Measurements from ENCODE around the gene CCNT2.
A peak's percentile ranks its signal among the peaks of the same experiment; 100 is the strongest.

The CCNT2 gene

GRCh38 chr2:134926231-134926931 lies 7.8 kb downstream of the CCNT2 start:
- H3K4me3 ChIP-seq (ENCODE audit: low read depth, low read length): no peak overlapping the region
- DNase-seq (ENCODE audit: low read depth): no peak
- TF ChIP-seq POLR2A (IDR thresholded peaks at IDR 0.05; ENCODE audit: extremely low read depth, insufficient read length) (no peak), CTCF (IDR thresholded peaks at IDR 0.05; ENCODE audit: low read depth, low read length) (no peak)
- TF ChIP-seq, protein P1, sequence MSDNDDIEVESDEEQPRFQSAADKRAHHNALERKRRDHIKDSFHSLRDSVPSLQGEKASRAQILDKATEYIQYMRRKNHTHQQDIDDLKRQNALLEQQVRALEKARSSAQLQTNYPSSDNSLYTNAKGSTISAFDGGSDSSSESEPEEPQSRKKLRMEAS (IDR thresholded peaks at IDR 0.05; ENCODE audit: low read depth, low read length): no peak

- H3K4me3 ChIP-seq (ENCODE audit: low read depth, low read length): no peak overlapping the region
- TF ChIP-seq POLR2A (IDR thresholded peaks at IDR 0.05; ENCODE audit: extremely low read depth, insufficient read length): no peak
- no peak for TF ChIP-seq MYC (IDR thresholded peaks at IDR 0.05; ENCODE audit: low read depth, low read length)
- TF ChIP-seq CTCF (IDR thresholded peaks at IDR 0.05; ENCODE audit: low read depth, low read length): no peak
- TF ChIP-seq, protein P1 (IDR thresholded peaks at IDR 0.05; ENCODE audit: low read depth, low read length): no peak
- DNase-seq (ENCODE audit: low read depth): peak; percentile 42
Measured at GRCh38 chr2:134927195-134927594, 8.6 kb downstream of the CCNT2 start.

DNA sequence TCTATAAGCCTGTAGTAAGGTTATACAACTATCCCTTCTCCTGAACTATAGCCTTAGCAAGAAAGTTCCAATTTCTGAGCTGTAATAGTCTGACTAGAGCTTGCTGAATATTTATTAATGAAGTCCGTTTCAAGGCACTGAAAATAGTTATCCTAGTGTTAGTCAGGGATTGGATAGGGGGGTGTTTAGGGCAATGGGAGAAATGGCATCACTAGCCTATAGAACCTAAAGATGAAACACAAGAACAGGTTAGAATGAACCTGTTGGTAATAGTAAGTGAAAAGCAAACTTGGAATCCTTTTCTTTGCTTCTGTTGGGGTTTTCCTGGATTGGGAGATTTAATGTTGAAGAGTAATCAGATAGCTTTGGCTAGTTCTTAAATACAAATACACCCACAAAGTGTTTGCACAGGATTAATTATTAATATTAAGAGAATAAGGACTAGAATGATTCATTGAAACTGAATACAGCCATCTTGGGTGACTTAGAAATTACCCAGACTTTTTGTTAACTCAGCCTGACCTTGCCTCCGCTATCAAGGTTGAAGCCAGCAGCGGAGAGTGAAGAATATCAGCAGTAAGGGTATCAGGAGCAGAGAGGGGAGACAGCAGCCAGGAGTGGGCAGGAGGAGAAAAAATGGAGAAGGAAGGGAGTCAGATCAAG lies 14.4 kb downstream of the CCNT2 start:
- DNase-seq (ENCODE audit: low read depth): no peak
- TF ChIP-seq, protein P1 (IDR thresholded peaks at IDR 0.05; ENCODE audit: low read depth, low read length): no peak
- TF ChIP-seq MYC (IDR thresholded peaks at IDR 0.05; ENCODE audit: low read depth, low read length) (no peak), POLR2A (IDR thresholded peaks at IDR 0.05; ENCODE audit: extremely low read depth, insufficient read length) (no peak)
- H3K4me3 ChIP-seq (ENCODE audit: low read depth, low read length): no peak overlapping the region

- TF ChIP-seq MYC (IDR thresholded peaks at IDR 0.05; ENCODE audit: low read depth, low read length): no peak
- no peak for TF ChIP-seq POLR2A (IDR thresholded peaks at IDR 0.05; ENCODE audit: extremely low read depth, insufficient read length)
- TF ChIP-seq CTCF (IDR thresholded peaks at IDR 0.05; ENCODE audit: low read depth, low read length): no peak
- TF ChIP-seq, protein P1 (IDR thresholded peaks at IDR 0.05; ENCODE audit: low read depth, low read length): no peak
- no peak overlapping the region for H3K4me3 ChIP-seq (ENCODE audit: low read depth, low read length)
- DNase-seq (ENCODE audit: low read depth): no peak
Measured at GRCh38 chr2:134933732-134934131, 15.1 kb downstream of the CCNT2 start.

DNA sequence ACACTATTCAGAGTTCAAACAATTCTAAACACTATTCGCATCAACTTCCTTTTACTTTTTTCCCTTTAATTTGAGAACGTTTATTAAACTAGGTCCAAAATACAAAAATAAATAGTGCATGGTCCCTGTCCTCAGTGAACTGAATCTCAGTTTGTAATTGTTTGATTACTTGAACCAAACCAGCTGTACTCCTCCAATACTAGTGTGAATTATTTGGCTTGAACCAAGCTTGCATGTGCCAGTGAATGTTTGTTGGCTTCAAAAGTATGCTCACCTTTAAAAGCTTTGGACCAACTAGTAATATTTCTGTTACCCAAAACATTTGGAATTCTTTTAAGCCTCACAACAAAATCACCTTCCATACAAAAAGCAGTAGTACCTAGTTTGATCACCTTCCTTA lies 15.5 kb downstream of the CCNT2 start:
- H3K4me3 ChIP-seq (ENCODE audit: low read depth, low read length): no peak overlapping the region
- no peak for TF ChIP-seq POLR2A (IDR thresholded peaks at IDR 0.05; ENCODE audit: extremely low read depth, insufficient read length)
- TF ChIP-seq, protein P1 (IDR thresholded peaks at IDR 0.05; ENCODE audit: low read depth, low read length): no peak
- no peak for TF ChIP-seq CTCF (IDR thresholded peaks at IDR 0.05; ENCODE audit: low read depth, low read length)
- TF ChIP-seq MYC (IDR thresholded peaks at IDR 0.05; ENCODE audit: low read depth, low read length): no peak
- no peak for DNase-seq (ENCODE audit: low read depth)

DNA sequence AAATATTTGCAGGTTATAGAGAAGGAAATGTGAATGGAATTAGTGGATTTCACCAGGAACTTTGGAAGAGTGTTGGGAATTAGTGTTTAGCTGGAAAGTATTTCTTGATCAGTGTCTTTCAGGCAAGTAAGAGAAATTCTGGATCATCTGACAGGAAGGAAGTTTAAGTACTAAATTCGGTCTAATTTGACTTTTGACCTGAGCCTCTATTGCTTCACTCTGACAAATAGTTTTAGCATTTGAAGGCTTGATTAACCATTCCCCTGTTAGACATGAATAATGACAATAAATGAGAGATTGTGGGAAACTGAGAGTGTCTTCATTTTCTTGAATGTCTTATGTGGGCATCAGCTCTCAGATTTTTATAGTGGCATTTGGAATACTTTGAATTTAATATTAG lies 16.0 kb downstream of the CCNT2 start:
- DNase-seq (ENCODE audit: low read depth): peak; percentile 25
- TF ChIP-seq MYC (IDR thresholded peaks at IDR 0.05; ENCODE audit: low read depth, low read length) (no peak), CTCF (IDR thresholded peaks at IDR 0.05; ENCODE audit: low read depth, low read length) (no peak), POLR2A (IDR thresholded peaks at IDR 0.05; ENCODE audit: extremely low read depth, insufficient read length) (no peak)
- TF ChIP-seq, protein P1 (IDR thresholded peaks at IDR 0.05; ENCODE audit: low read depth, low read length): no peak

More for the DNA sequence above, 16.0 kb downstream of the CCNT2 start:
- no peak overlapping the region for H3K4me3 ChIP-seq (ENCODE audit: low read depth, low read length)
